HT-29 (cell line): ENCODE data around the gene DDB1. TPM values are rescaled to one million over a fixed set of nuclear protein-coding genes. Genes with fewer than 3 reads are reported as not detected.

Experiments used
- DNase-seq: peaks from one replicate; pipeline ENCODE4 v3.0.0-alpha.2; 2015; ENCODE audit warnings: low spot score
- total RNA-seq: library from RNA; depleted of rRNA; stranded (reverse); fragments of >200 nt; shearing (Covaris generic); gene quantifications from 2 replicates; pipeline ENCODE4 v1.2.3, GENCODE V29; 2014

Gene DDB1
- total RNA-seq, 1 experiment from 2014 or later = 321 TPM

- peak; percentile 97 for DNase-seq
Measured at GRCh38 chr11:61336171-61336935, 3.4 kb upstream of the DDB1 start.

- DNase-seq = no peak
Measured at GRCh38 chr11:61335355-61335710, 2.4 kb upstream of the DDB1 start.

- DNase-seq = peak; percentile 16
Measured at GRCh38 chr11:61334434-61335354, 1.8 kb upstream of the DDB1 start.

- no peak for DNase-seq
Measured at GRCh38 chr11:61333550-61334433, 887 bp upstream of the DDB1 start.

GRCh38 chr11:61332281-61332796 is 566 bp downstream of the DDB1 start:
- DNase-seq = peak; percentile 33

GRCh38 chr11:61331651-61332050 is 1.3 kb downstream of the DDB1 start:
- no peak for DNase-seq

- DNase-seq = no peak
Measured at GRCh38 chr11:61329871-61330270, 3.0 kb downstream of the DDB1 start.

GRCh38 chr11:61328351-61328750 is 4.6 kb downstream of the DDB1 start:
- DNase-seq = no peak

GRCh38 chr11:61327669-61328071 is 5.2 kb downstream of the DDB1 start:
- DNase-seq = no peak

- DNase-seq = no peak
Measured at GRCh38 chr11:61325649-61326414, 7.1 kb downstream of the DDB1 start.

- DNase-seq = no peak
Measured at GRCh38 chr11:61315260-61315659, 17.6 kb downstream of the DDB1 start.

- no peak for DNase-seq
Measured at GRCh38 chr11:61310749-61311148, 22.2 kb downstream of the DDB1 start.

- no peak for DNase-seq
Measured at GRCh38 chr11:61309739-61310138, 23.2 kb downstream of the DDB1 start.

GRCh38 chr11:61309141-61309540 is 23.8 kb downstream of the DDB1 start:
- DNase-seq = no peak

- DNase-seq = no peak
Measured at GRCh38 chr11:61307354-61307753, 25.6 kb downstream of the DDB1 start.

GRCh38 chr11:61306221-61306620 is 26.7 kb downstream of the DDB1 start:
- DNase-seq = no peak

GRCh38 chr11:61305417-61305816 is 27.5 kb downstream of the DDB1 start:
- DNase-seq = no peak

GRCh38 chr11:61303725-61304124 is 29.2 kb downstream of the DDB1 start:
- no peak for DNase-seq

GRCh38 chr11:61302550-61302949 is 30.4 kb downstream of the DDB1 start:
- DNase-seq = no peak

- no peak for DNase-seq
Measured at GRCh38 chr11:61298663-61299244, 34.2 kb downstream of the DDB1 start.
